Adrenal gland (tissue), 5 donors: ENCODE data around the gene PTPDC1.

Experiments used
- CTCF ChIP-seq, 6 experiments: fragments of 450-650 bp in 4 of 6; fragments of 200-600 bp in 2 of 6; sonication (generic) in 1 of 6; IDR thresholded peaks; 1 replicate in 5 of 6; 2 replicates in 1 of 6; pipeline versions ENCODE4 v1.5.1 to v1.8.0; 2016 to 2021; ENCODE audit warnings: antibody characterized with exemption in 6 of 6, mild to moderate bottlenecking in 2 of 6, moderate library complexity in 1 of 6
- POLR2A ChIP-seq, 2 donors: fragments of 450-650 bp; IDR thresholded peaks; one replicate each; pipeline ENCODE4 v1.6.1; 2017; ENCODE audit warnings: antibody characterized with exemption in 2 of 2, mild to moderate bottlenecking in 2 of 2, moderate library complexity in 1 of 2
- donor health status: DM: no; HTN: no; CAD: no.

- TF ChIP-seq CTCF (IDR thresholded peaks at IDR 0.05) (no peak), POLR2A (IDR thresholded peaks at IDR 0.05) (no peak)
These were observed 50.4 kb downstream of the PTPDC1 start for GRCh38 chr9:94134629-94135028.
